K562 (cell line): ENCODE data around the gene PCLAF.

Experiments
- CREB3 ChIP-seq: fragments of 450-650 bp; conservative IDR thresholded peaks from 2 replicates; pipeline ENCODE4 v1.6.1; 2016; ENCODE audit warnings: missing genetic modification characterization, low read depth, mild to moderate bottlenecking, missing compliant biosample characterization, moderate library complexity
- EP300 ChIP-seq: IDR thresholded peaks from 2 replicates; pipeline ENCODE4 v1.6.1; 2012; ENCODE audit warnings: low read length, improper control_type of control experiment
- HDAC1 ChIP-seq, 2 experiments: fragments of 450-650 bp; IDR thresholded peaks; 2 replicates each; pipeline ENCODE4 v1.6.1; 2016 to 2017; ENCODE audit warnings: inconsistent platforms in 1 of 2, mild to moderate bottlenecking in 1 of 2, moderate library complexity in 1 of 2
- HMGXB4 ChIP-seq: sonication (generic); formaldehyde crosslinking; IDR thresholded peaks from 2 replicates; pipeline ENCODE4 v1.8.1; 2023; ENCODE audit warnings: mild to moderate bottlenecking, missing genetic modification reagents
- TARDBP ChIP-seq: fragments of 450-650 bp; IDR thresholded peaks from 2 replicates; pipeline ENCODE4 v1.6.1; 2016
- ZNF217 ChIP-seq: sonication (generic); formaldehyde crosslinking; IDR thresholded peaks from 2 replicates; pipeline ENCODE4 v1.8.0; 2022; ENCODE audit warnings: mild to moderate bottlenecking, missing genetic modification reagents

GRCh38 chr15:64373360-64373759 lies 7.9 kb downstream of the PCLAF start:
- TF ChIP-seq HMGXB4 (CRISPR knock-in tag) (no peak), ZNF217 (CRISPR knock-in tag) (no peak), HDAC1 (IDR thresholded peaks at IDR 0.05) (no peak), CREB3 (no peak), TARDBP (no peak), EP300 (no peak)
